Measurements from ENCODE around the gene CDC42BPA. TPM values are rescaled to one million over a fixed set of nuclear protein-coding genes. Genes with fewer than 3 reads are reported as not detected.

Gene CDC42BPA
- total and polyA plus RNA-seq, 2 of the 13 experiments (the other 11 are each of a cell fraction or from before 2014, with no cell fraction given), result 6.5 to 16.0 TPM

GRCh38 chr1:226952118-226952441 lies 366.2 kb downstream of the CDC42BPA start:
- H3K27ac ChIP-seq (ENCODE audit: extremely low read length, insufficient read depth, low read length), result no peak overlapping the region
- TF ChIP-seq LCORL (IDR thresholded peaks at IDR 0.05) (no peak), LCORL (CRISPR knock-in tag; IDR thresholded peaks at IDR 0.05) (0 out of 2 replicates have a peak, but pooled peaks have one; percentile 10), ZFX (CRISPR knock-in tag; IDR thresholded peaks at IDR 0.05; ENCODE audit: low read depth) (no peak), ZNF10 (CRISPR knock-in tag; IDR thresholded peaks at IDR 0.05; ENCODE audit: borderline replicate concordance, low read depth) (no peak)

GRCh38 chr1:226951286-226952117 lies 366.8 kb downstream of the CDC42BPA start:
- H3K36me3 ChIP-seq (replicated peaks in 1 of 2; ENCODE audit: control insufficient read depth in 1 of 2, insufficient read depth in 2 of 2, low read length in 2 of 2), result peaks cover 3 to 31% of the 10 kb centered on the region in 2 experiments; a peak in 4 of 5 replicates
- intact Hi-C loops (cut with micrococcal nuclease; ENCODE audit: unreplicated experiment) (no loop called here), in situ Hi-C loops (cut with HindIII; ENCODE audit: extremely low pct_ligation_motif_present, low pct_unique_long_range_greater_than_20kb) (no loop called here)
- ChIA-PET CTCF (ENCODE audit: low intra/inter-chr PET ratio, low total read pairs) (no interaction called here), POLR2A (no interaction called here)
- H2AFZ ChIP-seq (ENCODE audit: low read length), result no peak overlapping the region
- FAIRE-seq (no peak), ATAC-seq (peak; percentile 20; the same call in 1 of the 3 replicates), DNase-seq (ENCODE audit: low spot score) (no peak)
- H3K4me2 ChIP-seq (ENCODE audit: low read depth, low read length), result no peak overlapping the region
- H3K9me3 ChIP-seq (ENCODE audit: low read length), result no peaks in the 10 kb centered on the region
- peaks cover 33% of the 10 kb centered on the region for H3K4me1 ChIP-seq (ENCODE audit: insufficient read depth, low read length)
- WGBS (ENCODE audit: low lambda C conversion rate), result 84% methylated on average over 10 of the region's 12 CpGs
- no peaks in the 10 kb centered on the region for H3K27me3 ChIP-seq (ENCODE audit: control insufficient read depth in 1 of 2, insufficient read depth in 2 of 2, low read length in 2 of 2)
- no peak overlapping the region for H3K27ac ChIP-seq (ENCODE audit: extremely low read length, insufficient read depth, low read length)
- BruUV-seq (replicated peaks), result no TSS peak
- peaks cover 93% of the 10 kb centered on the region for H3K79me2 ChIP-seq (ENCODE audit: insufficient read depth, low read length)
- H3K4me3 ChIP-seq (replicated peaks in 1 of 3; ENCODE audit: insufficient read depth in 1 of 3, low read depth in 2 of 3, low read length in 3 of 3), result no peak overlapping the region
- H3K9ac ChIP-seq (ENCODE audit: insufficient read depth, low read depth, low read length), result no peak overlapping the region
- peaks cover 50% of the 10 kb centered on the region for H4K20me1 ChIP-seq (ENCODE audit: insufficient read depth, low read length)
- no peak for TF ChIP-seq LCORL (IDR thresholded peaks at IDR 0.05)
- TF ChIP-seq LCORL (CRISPR knock-in tag; IDR thresholded peaks at IDR 0.05), result peak; percentile 22; the same call in 1 of the 2 replicates
- TF ChIP-seq ZBTB40 (IDR thresholded peaks at IDR 0.05), result peak; percentile 93
- peak; percentile 99 for TF ChIP-seq ZBTB40 (CRISPR knock-in tag; IDR thresholded peaks at IDR 0.05)

More at GRCh38 chr1:226952118-226952441, 366.2 kb downstream of the CDC42BPA start:
- CTCF ChIA-PET (ENCODE audit: low intra/inter-chr PET ratio, low total read pairs), result no interaction called here
- H3K36me3 ChIP-seq (replicated peaks in 1 of 2; ENCODE audit: control insufficient read depth in 1 of 2, insufficient read depth in 2 of 2, low read length in 2 of 2), result peaks cover 3 to 31% of the 10 kb centered on the region in 2 experiments; a peak in 4 of 5 replicates
- no peaks in the 10 kb centered on the region for H3K9me3 ChIP-seq (ENCODE audit: low read length)
- no peak overlapping the region for H3K4me2 ChIP-seq (ENCODE audit: low read depth, low read length)
- H2AFZ ChIP-seq (ENCODE audit: low read length), result no peak overlapping the region
- H3K4me1 ChIP-seq (ENCODE audit: insufficient read depth, low read length), result peaks cover 27% of the 10 kb centered on the region
- no TSS peak for BruUV-seq (replicated peaks)
- FAIRE-seq (no peak), ATAC-seq (no peak; the same call in 2 of the 3 replicates), DNase-seq (ENCODE audit: low spot score) (no peak)
- H3K4me3 ChIP-seq (replicated peaks in 1 of 3; ENCODE audit: insufficient read depth in 1 of 3, low read depth in 2 of 3, low read length in 3 of 3), result no peak overlapping the region
- 91% methylated on average over 3 of the region's 3 CpGs for WGBS (ENCODE audit: low lambda C conversion rate)
- H3K79me2 ChIP-seq (ENCODE audit: insufficient read depth, low read length), result peaks cover 89% of the 10 kb centered on the region
- in situ Hi-C loops (cut with HindIII; ENCODE audit: extremely low pct_ligation_motif_present, low pct_unique_long_range_greater_than_20kb) (no loop called here), intact Hi-C loops (cut with micrococcal nuclease; ENCODE audit: unreplicated experiment) (no loop called here)
- no peaks in the 10 kb centered on the region for H3K27me3 ChIP-seq (ENCODE audit: control insufficient read depth in 1 of 2, insufficient read depth in 2 of 2, low read length in 2 of 2)
- peaks cover 44% of the 10 kb centered on the region for H4K20me1 ChIP-seq (ENCODE audit: insufficient read depth, low read length)
- H3K9ac ChIP-seq (ENCODE audit: insufficient read depth, low read depth, low read length), result no peak overlapping the region
- POLR2A ChIA-PET, result no interaction called here
